ENCODE data around the gene GPR21. TPM values are rescaled to one million over a fixed set of nuclear protein-coding genes. Genes with fewer than 3 reads are reported as not detected.

The GPR21 gene
- total RNA-seq, 3 donors from 2014 or later (not counting 1 experiment from before 2014, with no cell fraction given): 1.9 TPM; not detected in 2

DNA sequence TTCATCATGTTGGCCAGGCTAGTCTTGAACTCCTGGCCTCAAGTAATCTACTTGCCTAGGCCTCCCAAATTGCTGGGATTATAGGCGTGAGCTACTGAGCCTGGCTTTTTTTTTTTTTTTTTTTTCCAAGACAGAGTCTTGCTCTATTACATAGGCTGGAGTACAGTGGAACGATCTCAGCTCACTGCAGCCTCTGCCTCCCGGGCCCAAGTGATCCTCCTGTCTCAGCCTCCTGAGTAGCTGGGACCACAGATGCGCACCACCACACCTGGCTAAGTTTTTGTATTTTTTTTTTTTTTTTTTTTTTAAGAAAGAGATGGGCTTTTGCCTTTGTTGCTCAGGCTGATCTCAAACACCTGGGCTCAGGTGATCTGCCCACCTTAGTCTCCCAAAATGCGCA lies 26.2 kb upstream of the GPR21 start:
- Histone ChIP-seq H3K4me1 (ENCODE audit: control insufficient read depth, insufficient read depth, low read length) (no peaks in the 10 kb centered on the region), H3K36me3 (ENCODE audit: control insufficient read depth, insufficient read depth, low read length) (peaks cover 18% of the 10 kb centered on the region), H3K27me3 (ENCODE audit: control insufficient read depth, insufficient read depth, low read length) (no peaks in the 10 kb centered on the region), H3K27ac (ENCODE audit: low read length) (no peak overlapping the region), H3K4me3 (ENCODE audit: low read length) (no peak overlapping the region), H3K9me3 (ENCODE audit: control insufficient read depth, insufficient read depth, low read length) (no peaks in the 10 kb centered on the region)
- no peaks in the 10 kb centered on the region for H3K36me3 Mint-ChIP-seq
- no peak overlapping the region for H3K27ac Mint-ChIP-seq
- H3K4me1 Mint-ChIP-seq: no peaks in the 10 kb centered on the region
- 85% methylated on average over 5 of the region's 5 CpGs for WGBS (ENCODE audit: insufficient coverage)
- H3K9me3 Mint-ChIP-seq: no peaks in the 10 kb centered on the region
- intact Hi-C loops (cut with micrococcal nuclease): no loop called here
- H3K4me3 Mint-ChIP-seq: no peak overlapping the region
- no peak for TF ChIP-seq CTCF (IDR thresholded peaks at IDR 0.05)
- no peak for ATAC-seq
- H3K27me3 Mint-ChIP-seq (ENCODE audit: low read depth in 2 of 2): no peaks in the 10 kb centered on the region
- DNase-seq: no peak

DNA sequence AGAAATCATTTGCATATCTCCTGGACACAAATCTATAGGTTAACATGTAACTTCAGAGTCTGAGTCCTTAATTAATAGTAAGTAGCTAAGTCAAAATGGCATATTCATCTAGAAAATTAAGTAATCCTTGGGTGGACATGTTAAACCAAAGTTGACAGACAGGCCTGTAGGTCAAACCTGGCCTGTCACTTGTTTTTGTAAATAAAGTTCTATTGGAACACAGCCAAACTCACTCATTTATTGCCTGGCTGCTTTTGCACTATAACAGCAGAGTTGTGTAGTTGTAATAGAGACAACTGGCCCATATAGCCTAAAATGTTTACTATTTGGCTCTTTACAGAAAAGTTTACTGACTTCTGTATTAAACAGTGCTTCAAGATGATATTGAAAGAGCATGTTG lies 24.6 kb upstream of the GPR21 start:
- Histone ChIP-seq H3K27me3 (ENCODE audit: control insufficient read depth, insufficient read depth, low read length) (no peaks in the 10 kb centered on the region), H3K9me3 (ENCODE audit: control insufficient read depth, insufficient read depth, low read length) (no peaks in the 10 kb centered on the region), H3K27ac (ENCODE audit: low read length) (no peak overlapping the region), H3K36me3 (ENCODE audit: control insufficient read depth, insufficient read depth, low read length) (peaks cover 22% of the 10 kb centered on the region), H3K4me1 (ENCODE audit: control insufficient read depth, insufficient read depth, low read length) (no peaks in the 10 kb centered on the region), H3K4me3 (ENCODE audit: low read length) (no peak overlapping the region)
- Mint-ChIP-seq H3K27me3 (ENCODE audit: low read depth in 2 of 2) (no peaks in the 10 kb centered on the region), H3K27ac (no peak overlapping the region), H3K4me1 (no peaks in the 10 kb centered on the region), H3K4me3 (no peak overlapping the region), H3K9me3 (no peaks in the 10 kb centered on the region), H3K36me3 (no peaks in the 10 kb centered on the region)
- intact Hi-C loops (cut with micrococcal nuclease): no loop called here
- ATAC-seq: no peak
- no peak for DNase-seq
- TF ChIP-seq CTCF (IDR thresholded peaks at IDR 0.05): no peak

GRCh38 chr9:123011380-123011779 lies 22.1 kb upstream of the GPR21 start:
- H3K4me3 Mint-ChIP-seq: no peak overlapping the region
- H3K4me1 Mint-ChIP-seq: no peaks in the 10 kb centered on the region
- intact Hi-C loops (cut with micrococcal nuclease): no loop called here
- H3K27ac Mint-ChIP-seq: no peak overlapping the region
- Histone ChIP-seq H3K27ac (ENCODE audit: low read length) (no peak overlapping the region), H3K36me3 (ENCODE audit: control insufficient read depth, insufficient read depth, low read length) (peaks cover 36% of the 10 kb centered on the region), H3K27me3 (ENCODE audit: control insufficient read depth, insufficient read depth, low read length) (no peaks in the 10 kb centered on the region), H3K9me3 (ENCODE audit: control insufficient read depth, insufficient read depth, low read length) (no peaks in the 10 kb centered on the region), H3K4me3 (ENCODE audit: low read length) (no peak overlapping the region), H3K4me1 (ENCODE audit: control insufficient read depth, insufficient read depth, low read length) (no peaks in the 10 kb centered on the region)
- WGBS (ENCODE audit: insufficient coverage): 89% methylated on average over 3 of the region's 3 CpGs
- H3K9me3 Mint-ChIP-seq: no peaks in the 10 kb centered on the region
- H3K36me3 Mint-ChIP-seq: no peaks in the 10 kb centered on the region
- DNase-seq (no peak), ATAC-seq (no peak)
- no peak for TF ChIP-seq CTCF (IDR thresholded peaks at IDR 0.05)
- no peaks in the 10 kb centered on the region for H3K27me3 Mint-ChIP-seq (ENCODE audit: low read depth in 2 of 2)

DNA sequence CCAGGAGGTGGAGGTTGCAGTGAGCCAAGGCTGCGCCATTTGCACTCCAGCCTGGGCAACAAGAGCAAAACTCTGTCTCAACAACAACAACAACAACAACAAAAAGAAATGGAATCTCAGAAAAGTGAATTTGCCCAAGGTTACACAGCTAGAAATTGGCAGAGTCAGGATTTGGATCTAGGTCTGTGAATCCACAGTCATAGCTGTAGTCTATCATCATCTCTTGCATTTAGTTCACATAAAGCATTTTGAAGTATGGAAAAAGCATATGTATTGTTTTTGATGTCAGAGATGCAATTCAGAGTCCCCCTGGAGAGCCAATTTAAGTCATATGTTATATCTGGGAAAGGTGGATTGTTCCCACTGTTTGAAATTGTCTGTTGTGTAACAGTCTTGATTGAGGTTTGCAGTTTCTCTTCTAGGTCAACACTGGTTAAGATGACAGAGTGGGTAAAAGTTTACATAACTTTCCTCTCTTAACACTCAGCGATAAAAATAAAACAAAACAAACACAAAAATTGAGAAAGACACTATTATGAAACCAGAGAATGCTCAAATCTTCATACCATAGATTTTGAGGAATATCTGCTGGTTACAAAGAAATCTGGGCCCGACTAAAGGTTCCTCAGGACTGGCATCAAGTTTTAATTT lies 21.5 kb upstream of the GPR21 start:
- Histone ChIP-seq H3K9me3 (ENCODE audit: control insufficient read depth, insufficient read depth, low read length) (no peaks in the 10 kb centered on the region), H3K27ac (ENCODE audit: low read length) (no peak overlapping the region), H3K4me1 (ENCODE audit: control insufficient read depth, insufficient read depth, low read length) (no peaks in the 10 kb centered on the region), H3K36me3 (ENCODE audit: control insufficient read depth, insufficient read depth, low read length) (peaks cover 40% of the 10 kb centered on the region), H3K4me3 (ENCODE audit: low read length) (no peak overlapping the region), H3K27me3 (ENCODE audit: control insufficient read depth, insufficient read depth, low read length) (no peaks in the 10 kb centered on the region)
- no peak for DNase-seq
- TF ChIP-seq CTCF (IDR thresholded peaks at IDR 0.05): no peak
- no peaks in the 10 kb centered on the region for H3K36me3 Mint-ChIP-seq
- no peaks in the 10 kb centered on the region for H3K27me3 Mint-ChIP-seq (ENCODE audit: low read depth in 2 of 2)
- H3K9me3 Mint-ChIP-seq: no peaks in the 10 kb centered on the region
- no peak for ATAC-seq
- intact Hi-C loops (cut with micrococcal nuclease): no loop called here
- no peak overlapping the region for H3K4me3 Mint-ChIP-seq
- no peak overlapping the region for H3K27ac Mint-ChIP-seq
- 100% methylated on average over 1 of the region's 3 CpGs for WGBS (ENCODE audit: insufficient coverage)
- H3K4me1 Mint-ChIP-seq: no peaks in the 10 kb centered on the region
